ENCODE measurements around the gene NOL3.

- TF ChIP-seq RAD21 (IDR thresholded peaks at IDR 0.05; ENCODE audit: low read depth) (no peak), YY1 (IDR thresholded peaks at IDR 0.05; ENCODE audit: low read depth) (no peak), REST (IDR thresholded peaks at IDR 0.05; ENCODE audit: low read depth) (no peak)
Observed at GRCh38 chr16:67142342-67142741, 28.0 kb upstream of the NOL3 start.
